Small intestine (tissue), 7 donors: ENCODE data around the gene ERRFI1. TPM values are rescaled to one million over a fixed set of nuclear protein-coding genes. Genes with fewer than 3 reads are reported as not detected.
A peak's percentile ranks its signal among the peaks of the same experiment; 100 is the strongest.

ENCODE experiments used
- DNase-seq, 2 donors: peaks; one replicate each; pipeline versions ENCODE4 v3.0.0 to v3.0.0-alpha.2; 2013
- FAIRE-seq: peaks from 2 replicates; lab custom pipeline; 2012; peaks lifted over from hg19 to GRCh38; lab: Jason Lieb, UNC
- H3K27ac ChIP-seq, 3 donors: one replicate each; pipeline ENCODE4 v1.5.1; 2013; ENCODE audit warnings: low read length in 2 of 3, mild to moderate bottlenecking in 2 of 3, control low read depth in 1 of 3, inconsistent platforms in 1 of 3, low read depth in 1 of 3, moderate library complexity in 1 of 3
- H3K27me3 ChIP-seq, 3 donors: one replicate each; pipeline ENCODE4 v1.6.1; 2013; ENCODE audit warnings: low read length in 3 of 3, inconsistent platforms in 1 of 3; ENCODE audit not compliant: control insufficient read depth in 3 of 3, insufficient read depth in 3 of 3
- H3K36me3 ChIP-seq, 3 donors: one replicate each; pipeline ENCODE4 v1.6.1; 2013; ENCODE audit warnings: low read length in 3 of 3, inconsistent platforms in 1 of 3, low read depth in 1 of 3, mild to moderate bottlenecking in 1 of 3, moderate library complexity in 1 of 3; ENCODE audit not compliant: control insufficient read depth in 3 of 3, insufficient read depth in 2 of 3
- H3K4me1 ChIP-seq, 3 donors: one replicate each; pipeline ENCODE4 v1.6.1; 2013; ENCODE audit warnings: low read length in 2 of 3, inconsistent platforms in 1 of 3, low read depth in 1 of 3, mild to moderate bottlenecking in 1 of 3, moderate library complexity in 1 of 3; ENCODE audit not compliant: control insufficient read depth in 3 of 3, insufficient read depth in 2 of 3
- H3K4me3 ChIP-seq, 3 donors: one replicate each; pipeline ENCODE4 v1.5.1; 2013; ENCODE audit warnings: low read length in 3 of 3, control low read depth in 1 of 3, inconsistent platforms in 1 of 3, low read depth in 1 of 3, mild to moderate bottlenecking in 1 of 3, moderate library complexity in 1 of 3
- H3K9me3 ChIP-seq, 2 donors: one replicate each; pipeline ENCODE4 v1.6.1; 2013; ENCODE audit warnings: low read depth in 1 of 2, low read length in 1 of 2; ENCODE audit not compliant: control insufficient read depth in 2 of 2, insufficient read depth in 1 of 2
- WGBS, 3 donors: extraction: QIAGEN DNeasy Blood & Tissue Kit; methylation state at CpG; one replicate each; pipeline ENCODE4 v1.1.7; 2013; 5-methylcytosine and 5-hydroxymethylcytosine counted together
- polyA plus RNA-seq, 4 donors: library from polyadenylated mRNA; stranded (reverse) in 3 of 4; unstranded in 1 of 4; fragments of 200-250 nt in 3 of 4; fragments of 120-200 nt in 1 of 4; gene quantifications; one replicate each; pipeline versions ENCODE4 v1.2.1 to v1.2.3, GENCODE V29; 2013
- donor health status: healthy with polysubstance abuse.
- donor health status: control.
- donor health status: control.
- donor health status: Bipolar disorder and iron deficiency.
- donor health status: healthy.

ERRFI1 gene
- polyA plus RNA-seq, 4 donors: 22.8 to 39.1 (median 34.1) TPM

GRCh38 chr1:8025671-8026144 lies 401 bp downstream of the ERRFI1 start:
- peak overlapping the region; percentile 26 to 89 (median 79) for H3K27ac ChIP-seq
- WGBS, 3 donors: 1 to 2% (median 1%) methylated on average over 30 to 69 of the region's 69 CpGs
- H3K4me1 ChIP-seq: peaks cover 2 to 32% (median 2%) of the 10 kb centered on the region in 3 donors
- no peak for FAIRE-seq
- no peaks in the 10 kb centered on the region for H3K36me3 ChIP-seq
- H3K4me3 ChIP-seq: peak overlapping the region; percentile 74 to 99 (median 84)
- no peaks in the 10 kb centered on the region for H3K9me3 ChIP-seq
- no peak for DNase-seq
- H3K27me3 ChIP-seq: no peaks in the 10 kb centered on the region

GRCh38 chr1:8025061-8025670 lies 943 bp downstream of the ERRFI1 start:
- H3K4me3 ChIP-seq: peak overlapping the region; percentile 74 to 99 (median 84)
- no peaks in the 10 kb centered on the region for H3K36me3 ChIP-seq
- 4 to 6% (median 5%) methylated on average over 19 of the region's 19 CpGs for WGBS, 3 donors
- peaks cover 2 to 32% (median 2%) of the 10 kb centered on the region in 3 donors for H3K4me1 ChIP-seq
- peak; percentile 36 to 51 for DNase-seq
- FAIRE-seq: no peak
- no peaks in the 10 kb centered on the region for H3K9me3 ChIP-seq
- H3K27me3 ChIP-seq: no peaks in the 10 kb centered on the region
- peak overlapping the region; percentile 26 to 89 (median 79) for H3K27ac ChIP-seq

- WGBS, 3 donors: 38 to 71% (median 54%) methylated on average over 3 of the region's 3 CpGs
- Histone ChIP-seq H3K4me1 (peaks cover 2 to 36% (median 2%) of the 10 kb centered on the region in 3 donors), H3K9me3 (no peaks in the 10 kb centered on the region), H3K27me3 (no peaks in the 10 kb centered on the region), H3K36me3 (no peaks in the 10 kb centered on the region), H3K4me3 (peak overlapping the region in 1 of 3 donors; percentile 99), H3K27ac (no peak overlapping the region)
- DNase-seq (no peak), FAIRE-seq (no peak)
These were observed 1.8 kb downstream of the ERRFI1 start for GRCh38 chr1:8024329-8024728.

- Histone ChIP-seq H3K27ac (no peak overlapping the region), H3K9me3 (no peaks in the 10 kb centered on the region), H3K4me3 (peak overlapping the region in 1 of 3 donors; percentile 99), H3K27me3 (no peaks in the 10 kb centered on the region), H3K4me1 (peaks cover 2 to 35% (median 2%) of the 10 kb centered on the region in 3 donors), H3K36me3 (no peaks in the 10 kb centered on the region)
- 47 to 94% (median 56%) methylated on average over 1 of the region's 1 CpG for WGBS, 3 donors
- FAIRE-seq: no peak
- DNase-seq: no peak
These were observed 2.2 kb downstream of the ERRFI1 start for GRCh38 chr1:8023995-8024313.

- Histone ChIP-seq H3K27me3 (no peaks in the 10 kb centered on the region), H3K4me3 (peak overlapping the region in 1 of 3 donors; percentile 99), H3K27ac (no peak overlapping the region), H3K36me3 (no peaks in the 10 kb centered on the region), H3K4me1 (peaks cover 2 to 31% (median 2%) of the 10 kb centered on the region in 3 donors), H3K9me3 (no peaks in the 10 kb centered on the region)
- WGBS, 3 donors: 84 to 89% (median 87%) methylated on average over 10 of the region's 10 CpGs
- no peak for FAIRE-seq
- DNase-seq: no peak
These were observed 2.7 kb downstream of the ERRFI1 start for GRCh38 chr1:8023287-8023994.

GRCh38 chr1:8022395-8023286 lies 3.5 kb downstream of the ERRFI1 start:
- H3K27ac ChIP-seq: no peak overlapping the region
- DNase-seq (no peak), FAIRE-seq (no peak)
- H3K36me3 ChIP-seq: no peaks in the 10 kb centered on the region
- no peaks in the 10 kb centered on the region for H3K9me3 ChIP-seq
- peak overlapping the region in 1 of 3 donors; percentile 99 for H3K4me3 ChIP-seq
- 87 to 91% (median 88%) methylated on average over 3 of the region's 3 CpGs for WGBS, 3 donors
- no peaks in the 10 kb centered on the region for H3K27me3 ChIP-seq
- peaks cover under 1 to 23% (median 2%) of the 10 kb centered on the region in 3 donors for H3K4me1 ChIP-seq

- FAIRE-seq: no peak
- H3K36me3 ChIP-seq: no peaks in the 10 kb centered on the region
- H3K4me1 ChIP-seq: peaks cover 0 to 17% (median 3%) of the 10 kb centered on the region in 3 donors
- 90 to 95% (median 90%) methylated on average over 6 of the region's 6 CpGs for WGBS, 3 donors
- no peaks in the 10 kb centered on the region for H3K9me3 ChIP-seq
- H3K27ac ChIP-seq: peak overlapping the region in 1 of 3 donors; percentile 32
- H3K4me3 ChIP-seq: peak overlapping the region in 1 of 3 donors; percentile 16
- H3K27me3 ChIP-seq: no peaks in the 10 kb centered on the region
- DNase-seq: no peak
These were observed 4.3 kb downstream of the ERRFI1 start for GRCh38 chr1:8021676-8022266.

GRCh38 chr1:8020032-8020431 lies 6.1 kb downstream of the ERRFI1 start:
- H3K27me3 ChIP-seq: no peaks in the 10 kb centered on the region
- FAIRE-seq (no peak), DNase-seq (peak; percentile 69 to 78)
- no peak overlapping the region for H3K4me3 ChIP-seq
- H3K4me1 ChIP-seq: peaks cover 0 to 24% (median 3%) of the 10 kb centered on the region in 3 donors
- H3K36me3 ChIP-seq: no peaks in the 10 kb centered on the region
- no peak overlapping the region for H3K27ac ChIP-seq
- H3K9me3 ChIP-seq: no peaks in the 10 kb centered on the region
